CD4-positive, alpha-beta T cell treated with Interleukin-15 for 1 hour (primary cell): ENCODE measurements around the gene UBE2D2.
A peak's percentile ranks its signal among the peaks of the same experiment; 100 is the strongest.
"Not testable (repeated sequence)": the region's sequence is repeated elsewhere in the genome, so short reads cannot be mapped to it uniquely, and the experiment has no call there.

ENCODE experiments used
- DNase-seq: peaks from one replicate; pipeline ENCODE4 v3.0.0-alpha.2; 2020

The UBE2D2 gene

GRCh38 chr5:139584137-139584536 lies 23.0 kb downstream of the UBE2D2 start:
- DNase-seq: no peak

GRCh38 chr5:139588116-139588515 lies 27.0 kb downstream of the UBE2D2 start:
- DNase-seq: not testable (repeated sequence)

DNA sequence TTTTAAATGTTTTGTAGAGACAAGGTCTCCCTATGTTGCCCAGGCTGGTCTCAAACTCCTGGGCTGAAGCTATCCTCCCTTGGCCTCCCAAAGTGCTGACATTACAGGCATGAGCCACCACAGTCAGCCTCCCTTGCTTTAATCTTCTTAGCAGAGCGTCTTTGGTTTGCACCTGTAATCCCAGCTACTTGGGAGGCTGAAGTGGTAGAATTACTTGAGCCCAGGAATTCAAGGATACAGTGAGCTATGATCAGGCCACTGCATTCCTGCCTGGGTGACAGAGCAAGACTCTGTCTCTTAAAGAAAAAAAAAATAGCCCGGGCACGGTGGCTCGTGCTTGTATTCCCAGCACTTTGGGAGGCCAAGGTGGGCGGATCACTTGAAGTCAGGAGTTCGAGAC lies 27.8 kb downstream of the UBE2D2 start:
- no peak for DNase-seq

GRCh38 chr5:139592289-139592688 lies 31.1 kb downstream of the UBE2D2 start:
- DNase-seq: no peak

- DNase-seq: not testable (repeated sequence)
Measured at GRCh38 chr5:139593076-139593475, 31.9 kb downstream of the UBE2D2 start.

DNA sequence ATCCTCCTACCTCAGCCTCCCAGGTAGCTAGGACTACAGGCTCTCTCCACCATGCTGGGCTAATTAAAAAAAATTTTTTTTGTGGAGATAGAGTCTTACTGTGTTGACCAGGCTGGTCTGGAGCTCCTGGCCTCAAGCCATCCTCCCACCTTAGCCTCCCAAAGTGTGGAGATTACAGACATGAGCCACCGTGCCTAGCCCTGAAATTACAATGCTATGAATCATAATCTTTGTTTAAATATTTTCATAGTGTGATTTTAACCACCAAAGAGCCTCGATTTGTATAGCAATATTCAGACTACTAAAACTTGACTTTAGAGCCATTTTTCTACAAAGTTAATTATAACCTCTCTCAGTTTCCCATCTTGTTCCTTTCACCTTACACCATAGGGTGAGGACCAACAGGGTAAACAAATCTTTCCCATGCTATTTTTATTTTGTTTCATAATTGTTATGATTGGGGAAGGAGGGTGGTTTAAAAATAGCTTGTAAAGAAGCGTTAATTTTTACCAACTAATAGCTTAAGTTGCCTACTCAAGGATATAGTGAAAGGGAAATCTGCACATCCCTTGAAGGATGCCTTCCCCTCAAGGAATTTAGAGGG lies 32.7 kb downstream of the UBE2D2 start:
- no peak for DNase-seq

DNA sequence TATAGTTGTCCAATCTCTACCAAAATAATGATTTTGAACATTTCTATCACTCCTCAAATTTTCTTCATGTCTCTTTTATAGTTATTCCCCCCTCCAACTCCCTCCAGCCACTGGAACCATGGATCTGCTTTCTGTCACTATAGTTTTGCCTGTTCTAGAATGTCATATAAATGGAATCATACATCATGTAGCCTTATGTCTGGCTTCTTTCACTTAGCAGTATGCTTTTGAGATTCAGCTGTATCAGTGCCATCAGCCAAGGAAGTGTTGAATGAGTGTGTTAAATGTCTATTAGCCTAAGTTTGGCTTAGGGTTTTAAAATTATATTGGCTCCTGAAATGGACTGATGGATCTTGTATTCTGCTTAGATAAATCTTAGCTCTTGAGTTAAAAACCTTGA lies 36.0 kb downstream of the UBE2D2 start:
- no peak for DNase-seq

DNA sequence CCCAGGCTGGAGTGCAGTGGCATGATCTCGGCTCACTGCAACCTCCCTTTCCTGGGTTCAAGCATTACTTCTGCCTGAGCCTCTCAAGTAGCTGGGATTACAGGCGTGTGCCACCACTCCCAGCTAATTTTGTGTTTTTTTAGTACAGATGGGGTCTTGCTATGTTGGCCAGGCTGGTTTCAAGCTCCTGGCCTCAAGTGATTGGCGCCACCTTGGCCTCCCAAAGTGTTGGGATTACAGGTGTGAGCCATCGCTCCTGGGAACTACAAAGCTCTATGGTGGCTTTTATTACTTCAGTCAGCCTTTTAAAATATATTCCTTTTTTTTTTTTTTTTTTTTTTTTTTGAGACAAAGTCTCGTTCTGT lies 37.4 kb downstream of the UBE2D2 start:
- DNase-seq: not testable (repeated sequence)

GRCh38 chr5:139600336-139600949 lies 39.3 kb downstream of the UBE2D2 start:
- no peak for DNase-seq

DNA sequence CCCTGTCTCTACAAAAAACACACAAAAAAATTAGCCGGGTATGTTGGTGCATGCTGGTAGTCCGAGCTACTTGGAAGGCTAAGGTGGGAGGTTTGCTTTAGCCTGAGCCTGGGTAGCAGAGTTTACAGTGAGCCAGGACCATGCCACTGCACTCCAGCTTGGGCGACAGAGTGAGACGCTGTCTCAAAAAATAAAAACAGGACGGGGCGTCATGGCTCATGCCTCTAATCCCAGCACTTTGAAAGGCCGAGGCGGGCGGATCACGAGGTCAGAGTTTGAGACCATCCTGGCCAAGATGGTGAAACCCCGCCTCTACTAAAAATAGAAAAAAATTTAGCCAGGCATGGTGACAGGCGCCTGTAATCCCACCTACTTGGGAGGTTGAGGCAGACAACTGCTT lies 40.3 kb downstream of the UBE2D2 start:
- DNase-seq: no peak

- not testable (repeated sequence) for DNase-seq
Measured at GRCh38 chr5:139601948-139602347, 40.8 kb downstream of the UBE2D2 start.

- no peak for DNase-seq
Measured at GRCh38 chr5:139605887-139606286, 44.7 kb downstream of the UBE2D2 start.

DNA sequence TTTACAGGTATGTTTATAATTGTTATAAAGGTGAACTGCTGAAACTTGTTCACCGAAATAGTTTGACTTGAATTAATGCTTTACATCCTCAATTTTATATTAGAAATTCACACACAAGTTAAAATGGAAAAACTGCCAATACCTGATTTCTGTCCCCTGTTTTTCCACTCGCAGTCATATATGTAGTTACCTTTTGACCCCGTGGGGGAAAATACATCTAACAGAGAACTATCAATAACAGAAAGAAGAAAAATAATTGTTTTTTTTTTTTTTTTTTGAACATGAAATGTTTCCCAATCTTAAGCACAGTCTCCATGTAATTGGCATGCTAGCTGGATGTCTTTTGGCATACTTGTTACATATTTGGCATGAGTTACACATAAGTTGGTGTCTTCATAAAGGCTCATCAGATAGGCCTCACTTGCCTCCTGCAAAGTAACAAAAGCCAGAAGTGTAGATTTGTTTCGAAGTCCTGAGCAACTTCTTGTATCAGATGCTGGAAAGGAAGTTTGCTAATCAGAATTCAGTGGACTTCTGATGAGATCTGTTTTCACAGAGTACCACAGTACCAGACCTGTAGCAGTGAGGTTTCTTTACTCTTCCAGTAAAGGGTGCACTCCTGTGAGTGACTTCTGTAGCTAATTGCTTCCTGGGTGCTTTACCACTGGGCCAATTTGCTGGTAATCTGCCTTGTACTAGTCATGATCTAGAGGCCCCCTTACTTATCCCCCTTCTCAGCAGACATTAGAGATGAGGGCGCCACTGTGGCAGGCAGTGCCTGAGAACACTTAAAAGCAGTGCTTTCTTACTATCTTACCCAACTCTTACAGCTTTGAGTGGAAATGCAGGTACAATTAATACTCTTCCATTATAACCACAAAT lies 50.8 kb downstream of the UBE2D2 start:
- DNase-seq: no peak

- no peak for DNase-seq
Measured at GRCh38 chr5:139619861-139620260, 58.7 kb downstream of the UBE2D2 start.

DNA sequence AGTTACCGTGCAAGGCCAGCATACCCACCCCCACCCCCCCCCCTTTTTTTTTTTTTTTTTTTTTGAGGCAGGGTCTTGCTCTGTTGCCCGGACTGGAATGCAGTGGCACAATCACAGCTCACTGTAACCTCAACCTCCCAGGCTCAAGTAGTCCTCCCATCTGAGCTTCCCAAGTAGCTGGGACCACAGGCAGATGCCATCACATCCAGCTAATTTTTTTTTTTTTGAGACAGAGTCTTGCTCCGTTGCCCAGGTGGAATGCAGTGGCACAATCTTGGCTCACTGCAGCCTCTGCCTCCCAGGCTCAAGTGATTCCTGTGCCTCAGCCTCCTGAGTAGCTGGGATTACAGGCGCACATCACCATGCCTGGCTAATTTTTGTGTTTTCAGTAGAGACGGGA lies 64.3 kb downstream of the UBE2D2 start:
- not testable (repeated sequence) for DNase-seq

GRCh38 chr5:139630855-139631254 lies 69.7 kb downstream of the UBE2D2 start:
- DNase-seq: no peak

DNA sequence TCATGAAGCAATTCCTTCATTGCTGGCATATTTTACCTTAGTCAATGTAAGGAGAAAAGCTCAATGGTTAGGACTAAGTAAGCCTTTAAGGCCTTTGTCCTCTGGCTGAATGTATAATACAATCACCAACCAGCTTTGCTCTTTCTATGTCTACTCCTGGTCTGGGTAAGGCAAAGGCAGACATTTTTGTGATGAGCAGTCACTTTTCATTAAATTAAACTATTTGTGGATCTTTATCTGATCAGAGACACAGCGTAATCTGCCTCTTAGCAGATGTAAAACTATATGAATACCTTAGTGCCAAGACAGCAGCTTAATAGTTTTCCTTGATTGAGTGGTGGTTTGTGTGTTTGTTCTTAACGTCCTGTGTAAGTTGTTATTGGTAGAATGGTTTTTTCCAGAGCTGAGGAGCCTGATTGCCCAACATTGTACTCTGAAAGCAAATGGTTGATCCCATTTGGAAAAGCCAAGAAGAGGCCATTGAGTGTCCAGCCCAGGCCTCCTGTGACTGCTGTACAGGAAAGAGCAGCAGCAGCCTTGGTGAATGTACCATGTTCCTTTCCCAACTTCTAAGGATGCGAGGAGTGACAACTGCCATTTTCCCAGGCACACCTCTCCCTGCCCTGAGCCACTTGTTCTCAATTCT lies 70.5 kb downstream of the UBE2D2 start:
- DNase-seq: no peak

DNA sequence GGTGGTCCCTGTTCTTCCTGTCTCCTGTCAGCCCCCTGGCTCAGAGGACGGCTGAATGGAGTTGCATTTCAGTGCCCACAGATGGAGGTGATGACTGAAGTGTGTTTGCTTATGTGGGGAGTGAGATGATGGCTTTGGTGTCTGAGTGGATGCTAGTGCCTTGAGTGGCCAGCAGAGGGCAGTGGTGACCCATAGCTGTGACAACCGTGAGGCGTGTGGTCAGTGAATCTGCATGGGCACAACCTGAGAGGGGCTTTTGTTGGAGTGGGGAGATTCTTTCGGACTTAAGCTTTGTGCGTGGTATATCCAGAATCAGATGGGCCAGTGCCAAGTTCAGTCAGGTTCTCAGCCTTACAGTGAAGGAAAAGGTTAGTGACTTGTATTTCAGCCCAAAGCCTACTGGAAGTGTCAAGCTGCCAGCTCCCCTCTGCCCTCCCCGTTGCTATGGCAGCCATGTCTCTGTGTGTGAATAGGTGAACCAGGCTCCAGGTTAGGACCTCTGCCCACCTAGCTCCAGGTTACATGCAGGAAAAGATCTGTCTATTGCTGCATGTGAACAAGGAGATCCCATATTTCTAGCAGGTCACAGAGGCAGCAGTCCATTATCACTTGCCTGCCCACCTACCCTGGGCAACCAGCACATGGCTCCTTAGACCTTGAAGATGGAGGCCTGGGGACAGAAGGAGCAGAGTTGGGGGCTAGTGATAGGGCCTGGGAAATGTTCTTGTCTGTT lies 72.3 kb downstream of the UBE2D2 start:
- DNase-seq: peak; percentile 72

- no peak for DNase-seq
Measured at GRCh38 chr5:139634028-139634325, 72.8 kb downstream of the UBE2D2 start.

GRCh38 chr5:139634541-139634940 lies 73.4 kb downstream of the UBE2D2 start:
- DNase-seq: no peak

- DNase-seq: no peak
Measured at GRCh38 chr5:139635191-139635590, 74.1 kb downstream of the UBE2D2 start.

GRCh38 chr5:139635606-139636206 lies 74.6 kb downstream of the UBE2D2 start:
- DNase-seq: peak; percentile 45
